T-cell (primary cell): ENCODE measurements around the gene LAGE3. TPM values are rescaled to one million over a fixed set of nuclear protein-coding genes. Genes with fewer than 3 reads are reported as not detected.
A peak's percentile ranks its signal among the peaks of the same experiment; 100 is the strongest.

Experiments used
- ATAC-seq, 4 experiments: fragments of 200-7000 bp in 3 of 4; fragments of 150-1000 bp in 1 of 4; cut with Tn5 transposase; replicated peaks in 1 of 4; 1 replicate in 3 of 4; 2 replicates in 1 of 4; pipeline ENCODE4 v1.10.0; 2021; ENCODE audit warnings: moderate library complexity in 3 of 4, mild to moderate bottlenecking in 2 of 4, moderate number of reproducible peaks in 1 of 4
- CTCF ChIA-PET, 2 donors: fragments of 300-600 bp; sonication (Branson Sonifier 250); formaldehyde crosslinking; loops; one replicate each; lab custom pipeline; 2022; ENCODE audit warnings: antibody characterized with exemption in 2 of 2; lab: Charles Lee
- POLR2A ChIA-PET, 2 donors: fragments of 300-600 bp; sonication (Branson Sonifier 250); formaldehyde crosslinking; loops; one replicate each; lab custom pipeline; 2022; ENCODE audit warnings: antibody characterized with exemption in 2 of 2; lab: Charles Lee
- DNase-seq, 35 experiments: peaks; one replicate each; pipeline versions ENCODE4 v3.0.0 to v3.0.0-alpha.2; 2013 to 2023
- H3K27ac ChIP-seq: one replicate; pipeline ENCODE4 v1.5.1; 2013; ENCODE audit warnings: low read length
- H3K27me3 ChIP-seq, 2 experiments: replicated peaks in 1 of 2; 1 replicate in 1 of 2; 2 replicates in 1 of 2; pipeline versions ENCODE4 v1.6.1 to v1.7.0; 2013; ENCODE audit warnings: low read length in 1 of 2, mixed read lengths in 1 of 2; ENCODE audit not compliant: control insufficient read depth in 2 of 2, insufficient read depth in 2 of 2; ENCODE audit errors: extremely low read depth in 1 of 2
- H3K36me3 ChIP-seq, 2 donors: 1 replicate in 1 of 2; 2 replicates in 1 of 2; pipeline versions ENCODE4 v1.6.1 to v1.7.0; 2013; ENCODE audit warnings: low read length in 1 of 2; ENCODE audit not compliant: control insufficient read depth in 2 of 2, insufficient read depth in 1 of 2; ENCODE audit errors: extremely low read depth in 1 of 2
- H3K4me1 ChIP-seq, 2 experiments: 1 replicate in 1 of 2; 2 replicates in 1 of 2; pipeline versions ENCODE4 v1.6.1 to v1.7.0; 2013; ENCODE audit warnings: low read length in 2 of 2, mixed read lengths in 1 of 2; ENCODE audit not compliant: insufficient read depth in 2 of 2, control insufficient read depth in 1 of 2; ENCODE audit errors: extremely low read depth in 1 of 2
- H3K4me3 ChIP-seq, 2 donors: 1 replicate in 1 of 2; 2 replicates in 1 of 2; pipeline versions ENCODE4 v1.5.1 to v1.7.0; 2013; ENCODE audit warnings: mild to moderate bottlenecking in 2 of 2, low read length in 1 of 2, moderate library complexity in 1 of 2; ENCODE audit not compliant: control insufficient read depth in 1 of 2; ENCODE audit errors: extremely low read depth in 1 of 2
- H3K9me3 ChIP-seq: 2 replicates; pipeline ENCODE4 v1.7.0; 2013
- H3K27ac Mint-ChIP-seq, 2 donors: one replicate each; pipeline ENCODE4 v1.8.0; 2020 to 2021; ENCODE audit warnings: mild to moderate bottlenecking in 2 of 2, mixed read lengths in 2 of 2
- H3K27me3 Mint-ChIP-seq, 2 donors: one replicate each; pipeline ENCODE4 v1.8.0; 2021 to 2022; ENCODE audit warnings: mixed read lengths in 2 of 2
- H3K36me3 Mint-ChIP-seq: one replicate; pipeline ENCODE4 v1.8.0; 2021; ENCODE audit warnings: mixed read lengths
- H3K4me1 Mint-ChIP-seq, 3 donors: one replicate each; pipeline ENCODE4 v1.8.0; 2020 to 2022; ENCODE audit warnings: mixed read lengths in 3 of 3, mild to moderate bottlenecking in 1 of 3
- H3K4me3 Mint-ChIP-seq, 3 donors: one replicate each; pipeline ENCODE4 v1.8.0; 2020 to 2022; ENCODE audit warnings: mild to moderate bottlenecking in 3 of 3, mixed read lengths in 3 of 3, moderate library complexity in 3 of 3
- H3K9me3 Mint-ChIP-seq, 3 donors: one replicate each; pipeline ENCODE4 v1.8.0; 2020 to 2022; ENCODE audit warnings: mixed read lengths in 3 of 3
- WGBS: methylation state at CpG from one replicate; pipeline ENCODE4 v1.1.5; 2013; ENCODE audit warnings: missing lambda C conversion rate; ENCODE audit not compliant: insufficient coverage; 5-methylcytosine and 5-hydroxymethylcytosine counted together
- total RNA-seq, 35 experiments: library from RNA in 6 of 35; stranded (reverse) in 6 of 35; fragments of 120-200 nt in 1 of 35; gene quantifications; one replicate each; pipeline versions ENCODE4 v1.2.1 to v1.2.4 and lab custom pipeline; 2013 to 2026

LAGE3 gene
- total RNA-seq, 5 donors from 2014 or later (not counting 1 experiment from before 2014, with no cell fraction given) = 12.7 to 25.4 (median 23.5) TPM

GRCh38 chrX:154441564-154441963 is 37.5 kb downstream of the LAGE3 start:
- WGBS = 20% methylated on average over 1 of the region's 11 CpGs
- Mint-ChIP-seq H3K9me3 (no peaks in the 10 kb centered on the region), H3K27me3 (no peaks in the 10 kb centered on the region), H3K4me1 (peaks cover 23 to 44% (median 26%) of the 10 kb centered on the region in 3 donors), H3K27ac (peak overlapping the region; percentile 72 to 79), H3K36me3 (no peaks in the 10 kb centered on the region), H3K4me3 (no peak overlapping the region)
- Histone ChIP-seq H3K4me3 (no peak overlapping the region), H3K9me3 (no peaks in the 10 kb centered on the region), H3K27me3 (no peaks in the 10 kb centered on the region), H3K36me3 (peaks cover 0 to 23% of the 10 kb centered on the region in 2 donors), H3K4me1 (peaks cover 0 to 62% of the 10 kb centered on the region in 2 experiments), H3K27ac (peak overlapping the region; percentile 12)
- CTCF ChIA-PET = no interaction called here
- ATAC-seq (no peak), DNase-seq (peak in 1 of 35 experiments; percentile 29)
- POLR2A ChIA-PET = no interaction called here

GRCh38 chrX:154440623-154441357 is 38.3 kb downstream of the LAGE3 start:
- no peak overlapping the region for H3K27ac ChIP-seq
- peaks cover 0 to 23% of the 10 kb centered on the region in 2 donors for H3K36me3 ChIP-seq
- ChIA-PET CTCF (interaction anchor here in 1 of 2 donors (0.6 kb wide), 1 partner anchor 42 kb away, joined by 4 read pairs; no protein-coding TSS in a partner anchor), POLR2A (no interaction called here)
- Mint-ChIP-seq H3K4me1 (peaks cover 28 to 45% (median 30%) of the 10 kb centered on the region in 3 donors), H3K27ac (peak overlapping the region; percentile 39 to 66), H3K27me3 (no peaks in the 10 kb centered on the region), H3K9me3 (no peaks in the 10 kb centered on the region), H3K36me3 (peaks cover 3% of the 10 kb centered on the region), H3K4me3 (peak overlapping the region in 1 of 3 donors; percentile 17)
- no peaks in the 10 kb centered on the region for H3K9me3 ChIP-seq
- no peak for DNase-seq
- WGBS = 90% methylated on average over 4 of the region's 17 CpGs
- H3K4me1 ChIP-seq = peaks cover 0 to 68% of the 10 kb centered on the region in 2 experiments
- ATAC-seq = no peak
- no peaks in the 10 kb centered on the region for H3K27me3 ChIP-seq
- no peak overlapping the region for H3K4me3 ChIP-seq

- POLR2A ChIA-PET = no interaction called here
- ATAC-seq = no peak
- CTCF ChIA-PET = no interaction called here
- Histone ChIP-seq H3K27ac (no peak overlapping the region), H3K9me3 (no peaks in the 10 kb centered on the region), H3K36me3 (peaks cover 0 to 29% of the 10 kb centered on the region in 2 donors), H3K27me3 (no peaks in the 10 kb centered on the region), H3K4me1 (peaks cover 0 to 59% of the 10 kb centered on the region in 2 experiments), H3K4me3 (no peak overlapping the region)
- WGBS = 98% methylated on average over 8 of the region's 18 CpGs
- Mint-ChIP-seq H3K9me3 (no peaks in the 10 kb centered on the region), H3K4me3 (no peak overlapping the region), H3K27ac (peak overlapping the region in 1 of 2 donors; percentile 66), H3K36me3 (peaks cover 3% of the 10 kb centered on the region), H3K4me1 (peaks cover 28 to 43% (median 30%) of the 10 kb centered on the region in 3 donors), H3K27me3 (no peaks in the 10 kb centered on the region)
- no peak for DNase-seq
Observed at GRCh38 chrX:154439841-154440240, 39.2 kb downstream of the LAGE3 start.

- ATAC-seq = no peak
- Histone ChIP-seq H3K36me3 (peaks cover 0 to 33% of the 10 kb centered on the region in 2 donors), H3K27ac (peak overlapping the region; percentile 38), H3K27me3 (no peaks in the 10 kb centered on the region), H3K9me3 (no peaks in the 10 kb centered on the region), H3K4me1 (peaks cover 0 to 49% of the 10 kb centered on the region in 2 experiments), H3K4me3 (peak overlapping the region; percentile 50 to 59)
- CTCF ChIA-PET = no interaction called here
- DNase-seq = no peak
- peak overlapping the region; percentile 78 to 87 for H3K27ac Mint-ChIP-seq
- POLR2A ChIA-PET = interaction anchor here in 1 of 2 donors (0.5 kb wide), 1 partner anchor 49 kb away, joined by 3 read pairs; no protein-coding TSS in a partner anchor
- 27% methylated on average over 2 of the region's 28 CpGs for WGBS
- no peaks in the 10 kb centered on the region for H3K9me3 Mint-ChIP-seq
- H3K27me3 Mint-ChIP-seq = peaks cover 0 to under 1% of the 10 kb centered on the region in 2 donors
- peak overlapping the region; percentile 81 to 85 (median 81) for H3K4me3 Mint-ChIP-seq
- peaks cover 25 to 38% (median 25%) of the 10 kb centered on the region in 3 donors for H3K4me1 Mint-ChIP-seq
- peaks cover 7% of the 10 kb centered on the region for H3K36me3 Mint-ChIP-seq
Observed at GRCh38 chrX:154437971-154438893, 40.8 kb downstream of the LAGE3 start.

GRCh38 chrX:154436983-154437752 is 41.9 kb downstream of the LAGE3 start, which contains the start of gene GDI1:
GDI1 (plus strand) TSS chrX:154437154; CDS start chrX:154437255, 101 bp downstream.
- peak; percentile 60 to 71 (median 66) for ATAC-seq
- H3K27me3 Mint-ChIP-seq = peaks cover 0 to 4% of the 10 kb centered on the region in 2 donors
- H3K4me3 Mint-ChIP-seq = peak within 1 kb of the TSS; percentile 81 to 85 (median 81)
- under 1% methylated on average over 30 of the region's 93 CpGs for WGBS
- peaks cover 0 to 34% of the 10 kb centered on the region in 2 donors for H3K36me3 ChIP-seq
- CTCF ChIA-PET = no interaction called here
- H3K9me3 ChIP-seq = no peaks in the 10 kb centered on the region
- H3K9me3 Mint-ChIP-seq = no peaks in the 10 kb centered on the region
- H3K36me3 Mint-ChIP-seq = peaks cover 8% of the 10 kb centered on the region
- POLR2A ChIA-PET = interaction anchor here in 1 of 2 donors (0.6 kb wide), 1 partner anchor 1104 kb away, joined by 3 read pairs; no protein-coding TSS in a partner anchor
- peak within 1 kb of the TSS; percentile 50 to 59 for H3K4me3 ChIP-seq
- H3K27ac ChIP-seq = peak within 1 kb of the TSS; percentile 73
- peaks cover 23 to 35% (median 25%) of the 10 kb centered on the region in 3 donors for H3K4me1 Mint-ChIP-seq
- peaks cover 0 to 44% of the 10 kb centered on the region in 2 experiments for H3K4me1 ChIP-seq
- no peaks in the 10 kb centered on the region for H3K27me3 ChIP-seq
- peak in 27 of 35 experiments; percentile 20 to 76 (median 37) for DNase-seq
- H3K27ac Mint-ChIP-seq = peak within 1 kb of the TSS; percentile 87 to 90
